ENCODE results near the gene COLQ.
"Not testable (repeated sequence)": the region's sequence is repeated elsewhere in the genome, so short reads cannot be mapped to it uniquely, and the experiment has no call there.

The COLQ gene

GRCh38 chr3:15458212-15458780 lies 63.2 kb downstream of the COLQ start:
- DNase-seq (ENCODE audit: low spot score): no peak

GRCh38 chr3:15456915-15457314 lies 64.6 kb downstream of the COLQ start:
- DNase-seq (ENCODE audit: low spot score): not testable (repeated sequence)

More at GRCh38 chr3:15458212-15458780, 63.2 kb downstream of the COLQ start:
- FAIRE-seq: no peak

DNA sequence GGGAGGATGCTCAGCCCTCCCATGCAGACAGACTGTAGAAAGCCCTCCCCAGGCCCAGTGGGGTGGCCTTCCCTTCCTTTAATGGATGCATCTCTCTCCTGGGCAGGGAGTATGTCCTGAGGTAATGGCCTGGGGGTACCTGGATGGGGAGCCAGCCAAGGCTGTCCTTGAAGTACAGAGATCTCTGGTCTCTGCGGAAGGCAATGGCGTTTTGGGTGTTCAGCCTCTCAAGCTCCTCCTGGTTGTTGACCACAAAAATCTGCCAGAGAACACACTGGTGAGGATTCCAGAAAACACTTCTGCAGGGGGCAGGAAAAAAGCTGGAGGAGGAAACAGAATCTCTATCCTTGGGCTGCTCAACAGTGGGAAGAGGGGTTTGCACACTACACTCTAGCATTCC lies 65.2 kb downstream of the COLQ start:
- FAIRE-seq: no peak
- no peak for DNase-seq (ENCODE audit: low spot score)

More at GRCh38 chr3:15456915-15457314, 64.6 kb downstream of the COLQ start:
- FAIRE-seq: not testable (repeated sequence)

GRCh38 chr3:15455756-15456155 lies 65.8 kb downstream of the COLQ start:
- no peak for DNase-seq (ENCODE audit: low spot score)
- no peak for FAIRE-seq

GRCh38 chr3:15454965-15455364 lies 66.5 kb downstream of the COLQ start:
- DNase-seq (ENCODE audit: low spot score): no peak
- no peak for FAIRE-seq

- FAIRE-seq (no peak), DNase-seq (ENCODE audit: low spot score) (no peak)
Measured at GRCh38 chr3:15453991-15454625, 67.4 kb downstream of the COLQ start.

- FAIRE-seq (no peak), DNase-seq (ENCODE audit: low spot score) (no peak)
Measured at GRCh38 chr3:15453501-15453900, 68.0 kb downstream of the COLQ start.

DNA sequence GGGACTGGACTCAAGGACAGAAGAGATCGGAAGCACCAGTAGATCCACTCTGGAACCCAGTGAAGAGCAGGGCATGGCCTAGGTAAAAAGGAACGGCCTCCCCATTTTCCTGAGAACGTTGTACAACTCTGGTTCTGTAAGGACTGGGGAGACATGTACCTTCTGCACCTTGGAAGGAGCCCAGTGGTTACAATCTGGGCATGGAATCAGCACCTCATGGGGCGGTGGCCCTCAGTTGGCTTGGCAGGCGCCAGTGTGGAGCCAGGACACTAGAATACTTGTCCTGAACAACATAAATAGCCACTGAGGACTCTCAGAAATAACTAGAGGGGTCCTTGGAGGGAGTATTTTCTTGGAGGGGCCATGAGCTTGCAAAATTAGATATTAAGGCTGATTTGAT lies 68.5 kb downstream of the COLQ start:
- FAIRE-seq: no peak
- DNase-seq (ENCODE audit: low spot score): no peak

DNA sequence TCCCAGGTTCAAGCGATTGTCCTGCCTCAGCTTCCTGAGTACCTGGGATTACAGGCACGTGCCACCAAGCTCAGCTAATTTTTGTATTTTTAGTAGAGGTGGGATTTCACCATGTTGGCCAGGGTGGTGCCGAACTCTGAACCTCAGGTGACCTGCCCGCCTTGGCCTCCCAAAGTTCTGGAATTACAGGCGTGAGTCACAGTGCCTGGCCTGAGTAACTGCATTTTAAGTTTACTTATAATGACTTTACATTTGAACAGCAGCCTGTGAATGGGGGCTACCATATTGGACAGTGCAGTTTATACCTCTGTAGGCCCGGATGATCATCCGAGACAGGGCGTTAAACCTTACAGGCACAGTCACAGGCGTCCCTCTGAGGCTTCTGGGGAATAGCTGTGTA lies 69.3 kb downstream of the COLQ start:
- no peak for FAIRE-seq

GRCh38 chr3:15451216-15452113 lies 70.0 kb downstream of the COLQ start:
- DNase-seq (ENCODE audit: low spot score) (no peak), FAIRE-seq (no peak)

More for the DNA sequence above, 69.3 kb downstream of the COLQ start:
- no peak for DNase-seq (ENCODE audit: low spot score)

- FAIRE-seq: no peak
Measured at GRCh38 chr3:15450438-15451215, 70.9 kb downstream of the COLQ start.

GRCh38 chr3:15449489-15450224 lies 71.8 kb downstream of the COLQ start:
- DNase-seq (ENCODE audit: low spot score): no peak
- no peak for FAIRE-seq

More at GRCh38 chr3:15450438-15451215, 70.9 kb downstream of the COLQ start:
- no peak for DNase-seq (ENCODE audit: low spot score)

GRCh38 chr3:15443826-15444524 lies 77.5 kb downstream of the COLQ start:
- FAIRE-seq (no peak), DNase-seq (ENCODE audit: low spot score) (no peak)

- DNase-seq (ENCODE audit: low spot score) (no peak), FAIRE-seq (no peak)
Measured at GRCh38 chr3:15440891-15441290, 80.6 kb downstream of the COLQ start.

DNA sequence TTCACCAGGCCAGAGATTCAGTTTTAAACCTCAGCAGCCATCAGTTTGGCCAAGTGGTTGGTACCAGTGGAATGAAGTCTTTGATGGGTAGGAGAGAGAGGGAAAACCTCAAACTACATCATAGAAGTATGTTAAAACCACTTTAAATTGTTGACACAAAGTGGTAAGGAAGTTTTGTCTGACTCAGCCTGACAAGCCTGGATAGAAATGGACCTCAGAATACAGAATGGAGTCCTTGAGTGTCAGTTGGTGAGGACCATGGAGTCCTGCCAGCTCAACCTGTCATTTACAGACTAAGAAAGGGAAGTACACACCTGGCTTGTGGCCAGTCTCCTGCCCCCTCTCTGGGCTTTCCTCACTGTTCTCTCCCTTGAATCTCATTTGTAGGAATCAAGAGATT lies 82.0 kb downstream of the COLQ start:
- no peak for DNase-seq (ENCODE audit: low spot score)
- FAIRE-seq: no peak

GRCh38 chr3:15438983-15439382 lies 82.5 kb downstream of the COLQ start:
- no peak for FAIRE-seq
- DNase-seq (ENCODE audit: low spot score): no peak

DNA sequence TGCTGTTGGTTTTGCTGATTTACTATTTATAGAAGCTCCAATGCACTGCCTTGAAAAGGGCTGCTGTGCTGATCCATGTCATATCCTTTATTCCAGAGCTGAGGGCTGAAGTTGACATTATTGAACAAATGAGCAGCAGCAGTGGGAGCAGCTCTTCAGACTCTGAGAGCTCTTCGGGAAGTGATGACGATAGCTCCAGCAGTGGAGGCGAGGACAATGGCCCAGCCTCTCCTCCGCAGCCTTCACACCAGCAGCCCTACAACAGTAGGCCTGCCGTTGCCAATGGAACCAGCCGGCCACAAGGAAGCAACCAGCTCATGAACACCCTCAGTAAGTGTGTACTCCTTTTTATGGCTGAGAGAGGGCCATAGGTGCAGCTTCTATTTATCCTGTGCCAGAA lies 85.3 kb downstream of the COLQ start:
- FAIRE-seq (no peak), DNase-seq (ENCODE audit: low spot score) (no peak)

DNA sequence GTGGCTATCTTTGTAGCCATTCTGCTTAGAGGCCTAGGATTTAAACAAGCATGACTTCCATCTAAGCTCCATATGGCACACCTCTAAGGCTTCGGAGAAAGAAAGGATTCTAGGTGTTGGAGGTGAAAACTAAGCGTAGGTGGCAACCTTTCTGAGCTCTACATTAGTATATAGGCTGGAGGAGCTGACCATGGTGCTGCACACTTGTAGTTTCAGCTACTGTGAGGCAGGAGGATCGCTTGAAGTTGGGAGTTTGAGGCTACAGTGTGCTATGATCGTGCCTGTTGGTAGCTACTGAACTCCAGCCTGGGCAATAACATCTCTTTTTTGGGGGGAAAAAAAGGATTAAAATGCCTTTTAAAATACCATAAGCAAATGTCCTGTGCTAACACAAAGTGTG lies 86.8 kb downstream of the COLQ start:
- FAIRE-seq: no peak
- no peak for DNase-seq (ENCODE audit: low spot score)

DNA sequence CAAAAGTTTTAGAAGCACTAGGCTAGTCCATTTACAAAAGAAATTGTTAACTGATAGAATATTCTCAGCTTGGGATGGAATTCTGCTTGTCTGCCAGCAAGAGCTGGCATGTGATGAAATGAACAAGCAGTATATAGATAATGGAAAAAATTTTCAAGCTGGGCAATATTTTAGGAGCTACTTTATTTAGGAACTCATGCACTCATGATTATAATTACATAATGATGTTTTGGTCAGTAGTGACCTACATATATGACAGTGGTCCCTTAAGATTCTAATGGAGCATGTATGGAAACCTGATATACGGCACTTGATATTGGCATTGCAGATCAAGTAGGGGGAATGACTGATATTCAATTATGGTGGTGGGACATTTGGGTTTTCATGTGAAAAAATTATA lies 88.0 kb downstream of the COLQ start:
- DNase-seq (ENCODE audit: low spot score): no peak
- no peak for FAIRE-seq

- no peak for DNase-seq (ENCODE audit: low spot score)
- no peak for FAIRE-seq
Measured at GRCh38 chr3:15431256-15431837, 90.2 kb downstream of the COLQ start.

Measured in RCC 7860 (cell line).